CD14-positive monocyte (primary cell): Measurements from ENCODE around the gene NEK9. TPM values are rescaled to one million over a fixed set of nuclear protein-coding genes. Genes with fewer than 3 reads are reported as not detected.
A peak's percentile ranks its signal among the peaks of the same experiment; 100 is the strongest.
"Not testable (repeated sequence)": the region's sequence is repeated elsewhere in the genome, so short reads cannot be mapped to it uniquely, and the experiment has no call there.

Experiments
- DNase-seq, 3 donors: peaks; one replicate each; pipeline ENCODE4 v3.0.0-alpha.2; 2011 to 2022
- H2AFZ ChIP-seq: 2 replicates; pipeline ENCODE4 v1.6.0; 2012; ENCODE audit warnings: mild to moderate bottlenecking, low read depth, low read length, inconsistent platforms; ENCODE audit not compliant: insufficient read depth, poor library complexity, severe bottlenecking
- H3K27ac ChIP-seq, 2 donors: 1 replicate in 1 of 2; 2 replicates in 1 of 2; pipeline ENCODE4 v1.5.1; 2012 to 2013; ENCODE audit warnings: low read length in 2 of 2, control low read depth in 1 of 2, inconsistent platforms in 1 of 2, low read depth in 1 of 2, mild to moderate bottlenecking in 1 of 2
- H3K27me3 ChIP-seq, 2 donors: one replicate each; pipeline versions ENCODE4 v1.6.0 to v1.6.1; 2011 to 2013; ENCODE audit warnings: low read length in 2 of 2; ENCODE audit not compliant: control insufficient read depth in 2 of 2, insufficient read depth in 2 of 2
- H3K36me3 ChIP-seq, 2 donors: replicated peaks in 1 of 2; 1 replicate in 1 of 2; 2 replicates in 1 of 2; pipeline versions ENCODE4 v1.5.1 to v1.6.1; 2012 to 2013; ENCODE audit warnings: low read length in 2 of 2, control low read depth in 1 of 2, inconsistent platforms in 1 of 2, mild to moderate bottlenecking in 1 of 2; ENCODE audit not compliant: insufficient read depth in 2 of 2, control insufficient read depth in 1 of 2
- H3K4me1 ChIP-seq, 2 donors: 1 replicate in 1 of 2; 2 replicates in 1 of 2; pipeline versions ENCODE4 v1.5.1 to v1.6.1; 2012 to 2013; ENCODE audit warnings: low read length in 2 of 2, control low read depth in 1 of 2, inconsistent platforms in 1 of 2, mild to moderate bottlenecking in 1 of 2, moderate library complexity in 1 of 2; ENCODE audit not compliant: insufficient read depth in 2 of 2, control insufficient read depth in 1 of 2
- H3K4me2 ChIP-seq: replicated peaks from 2 replicates; pipeline ENCODE3; 2012; ENCODE audit warnings: low read length, moderate library complexity, mild to moderate bottlenecking; ENCODE audit not compliant: poor library complexity, severe bottlenecking; ENCODE audit errors: extremely low read depth
- H3K4me3 ChIP-seq, 3 experiments: fragments of 200-600 bp in 1 of 3; sonication (generic) in 1 of 3; replicated peaks in 1 of 3; 1 replicate in 2 of 3; 2 replicates in 1 of 3; pipeline ENCODE4 v1.5.1; 2011 to 2013; ENCODE audit warnings: low read length in 3 of 3, mild to moderate bottlenecking in 3 of 3, control low read depth in 2 of 3, low read depth in 2 of 3, inconsistent platforms in 1 of 3, moderate library complexity in 1 of 3
- H3K79me2 ChIP-seq: 2 replicates; pipeline ENCODE4 v1.6.0; 2012; ENCODE audit warnings: mild to moderate bottlenecking, control low read depth, inconsistent platforms, low read length, moderate library complexity; ENCODE audit not compliant: insufficient read depth
- H3K9ac ChIP-seq: 2 replicates; pipeline ENCODE4 v1.6.0; 2017; ENCODE audit warnings: low read length, mild to moderate bottlenecking; ENCODE audit not compliant: insufficient read depth, poor library complexity, severe bottlenecking
- H3K9me3 ChIP-seq, 2 donors: replicated peaks in 1 of 2; 1 replicate in 1 of 2; 2 replicates in 1 of 2; pipeline versions ENCODE4 v1.5.1 to v1.6.1; 2012 to 2013; ENCODE audit warnings: low read length in 2 of 2, control low read depth in 1 of 2; ENCODE audit not compliant: control insufficient read depth in 1 of 2, insufficient read depth in 1 of 2
- H4K20me1 ChIP-seq: 2 replicates; pipeline ENCODE4 v1.6.0; 2012; ENCODE audit warnings: mild to moderate bottlenecking, low read length, control low read depth, moderate library complexity; ENCODE audit not compliant: insufficient read depth
- H3K27ac Mint-ChIP-seq, 7 donors: one replicate each; pipeline ENCODE4 v1.8.0; 2020; ENCODE audit warnings: mild to moderate bottlenecking in 7 of 7, mixed read lengths in 7 of 7, moderate library complexity in 6 of 7, inconsistent platforms in 2 of 7
- H3K27me3 Mint-ChIP-seq, 3 donors: one replicate each; pipeline ENCODE4 v1.8.0; 2021 to 2022; ENCODE audit warnings: low read depth in 3 of 3, mild to moderate bottlenecking in 3 of 3, mixed read lengths in 3 of 3, moderate library complexity in 3 of 3, inconsistent platforms in 1 of 3
- H3K36me3 Mint-ChIP-seq, 2 donors: one replicate each; pipeline ENCODE4 v1.8.0; 2020; ENCODE audit warnings: mixed read lengths in 2 of 2, inconsistent platforms in 1 of 2, mild to moderate bottlenecking in 1 of 2
- H3K4me1 Mint-ChIP-seq: one replicate; pipeline ENCODE4 v1.8.0; 2020; ENCODE audit warnings: mild to moderate bottlenecking, mixed read lengths
- H3K4me3 Mint-ChIP-seq, 2 donors: one replicate each; pipeline ENCODE4 v1.8.0; 2020; ENCODE audit warnings: mild to moderate bottlenecking in 2 of 2, mixed read lengths in 2 of 2, moderate library complexity in 1 of 2
- H3K9me3 Mint-ChIP-seq, 7 donors: one replicate each; pipeline ENCODE4 v1.8.0; 2020 to 2022; ENCODE audit warnings: mixed read lengths in 7 of 7, mild to moderate bottlenecking in 6 of 7, moderate library complexity in 6 of 7, inconsistent platforms in 2 of 7
- CTCF ChIP-seq: fragments of 200-600 bp; IDR thresholded peaks from one replicate; pipeline ENCODE4 v1.8.0; 2022; ENCODE audit warnings: antibody characterized with exemption, mild to moderate bottlenecking
- WGBS: methylation state at CpG from one replicate; pipeline ENCODE4 v1.1.5; 2013; ENCODE audit warnings: missing lambda C conversion rate; ENCODE audit not compliant: insufficient coverage; 5-methylcytosine and 5-hydroxymethylcytosine counted together
- intact Hi-C, 2 donors: fragments of 100-400 bp; cut with micrococcal nuclease; formaldehyde crosslinking; loops; one replicate each; pipeline versions ENCODE4 v1.15.0 to v1.15.1; 2023
- polyA plus RNA-seq, 3 donors: library from polyadenylated mRNA; depleted of rRNA in 1 of 3; unstranded in 2 of 3; stranded (reverse) in 1 of 3; fragments of 300-500 nt in 2 of 3; fragments of >200 nt in 1 of 3; fragmentation: Illumina TruSeq in 2 of 3; gene quantifications; 1 replicate in 2 of 3; 2 replicates in 1 of 3; pipeline ENCODE4 v1.2.3, GENCODE V29; 2012 to 2021

NEK9 gene
- polyA plus RNA-seq, 3 donors: 8.9 to 27.8 (median 10.1) TPM

GRCh38 chr14:75127903-75128595 lies 1.2 kb upstream of the NEK9 start:
- Histone ChIP-seq H3K79me2 (peaks cover 73% of the 10 kb centered on the region), H4K20me1 (no peaks in the 10 kb centered on the region), H3K4me2 (peak overlapping the region; percentile 86), H3K4me1 (peaks cover 44 to 54% of the 10 kb centered on the region in 2 donors), H3K9ac (no peak overlapping the region), H3K27ac (peak overlapping the region; percentile 91 to 97), H3K27me3 (no peaks in the 10 kb centered on the region), H3K4me3 (peak overlapping the region in 1 of 3 experiments; percentile 78), H3K9me3 (no peaks in the 10 kb centered on the region), H3K36me3 (peaks cover 2% of the 10 kb centered on the region in 2 donors), H2AFZ (no peak overlapping the region)
- DNase-seq: peak in 1 of 3 donors; percentile 30
- H3K4me1 Mint-ChIP-seq: peaks cover 51% of the 10 kb centered on the region
- peaks cover 12 to 34% of the 10 kb centered on the region in 2 donors for H3K36me3 Mint-ChIP-seq
- peak overlapping the region; percentile 82 to 95 for H3K4me3 Mint-ChIP-seq
- no peak for TF ChIP-seq CTCF
- 73% methylated on average over 5 of the region's 10 CpGs for WGBS
- H3K27ac Mint-ChIP-seq: peak overlapping the region; percentile 97 to 99 (median 98)
- no peaks in the 10 kb centered on the region for H3K9me3 Mint-ChIP-seq
- intact Hi-C loops: loop anchor here in 1 of 2 donors (10.0 kb wide), 1 partner anchor 297 kb away; the partner anchor contains the start of gene JDP2
- H3K27me3 Mint-ChIP-seq: no peaks in the 10 kb centered on the region

GRCh38 chr14:75127474-75127820 lies 599 bp upstream of the NEK9 start:
- peaks cover 8 to 28% of the 10 kb centered on the region in 2 donors for H3K36me3 Mint-ChIP-seq
- peak overlapping the region; percentile 94 for H2AFZ ChIP-seq
- H3K4me1 ChIP-seq: peaks cover 45 to 54% of the 10 kb centered on the region in 2 donors

More at GRCh38 chr14:75127474-75127820, 599 bp upstream of the NEK9 start:
- H3K27ac ChIP-seq: peak overlapping the region; percentile 91 to 97
- H3K9me3 Mint-ChIP-seq, H3K36me3 ChIP-seq, H3K9me3 ChIP-seq, H3K27me3 Mint-ChIP-seq, DNase-seq, H4K20me1 ChIP-seq, H3K27me3 ChIP-seq: not testable (repeated sequence)
- peak overlapping the region; percentile 61 to 78 (median 62) for H3K4me3 ChIP-seq
- Mint-ChIP-seq H3K27ac (peak overlapping the region; percentile 97 to 99 (median 98)), H3K4me3 (peak overlapping the region; percentile 82 to 95), H3K4me1 (peaks cover 46% of the 10 kb centered on the region)
- peak overlapping the region; percentile 86 for H3K4me2 ChIP-seq
- 14% methylated on average over 8 of the region's 16 CpGs for WGBS
- peak overlapping the region; percentile 88 for H3K9ac ChIP-seq
- intact Hi-C loops: loop anchor here in 1 of 2 donors (10.0 kb wide), 1 partner anchor 297 kb away; the partner anchor contains the start of gene JDP2
- peaks cover 73% of the 10 kb centered on the region for H3K79me2 ChIP-seq
